Head of caudate nucleus (tissue), 42 donors: ENCODE measurements around the gene NEURL1.

Experiments
- DNase-seq, 42 donors: peaks; one replicate each; pipeline versions ENCODE4 v3.0.0 to v3.0.0-alpha.2; 2020 to 2021; ENCODE audit warnings: mixed read lengths in 7 of 42
- intact Hi-C: fragments of 100-400 bp; cut with DNase I; formaldehyde crosslinking; loops from one replicate; pipeline ENCODE4 v1.15.0; 2022

The NEURL1 gene

GRCh38 chr10:103534621-103535498 is 41.4 kb downstream of the NEURL1 start:
- intact Hi-C loops = no loop called here
- peak in 3 of 42 donors; percentile 2 to 16 (median 12) for DNase-seq

GRCh38 chr10:103535595-103535994 is 42.1 kb downstream of the NEURL1 start:
- intact Hi-C loops = no loop called here
- peak in 3 of 42 donors; percentile 3 to 22 (median 20) for DNase-seq

- intact Hi-C loops = no loop called here
Measured at GRCh38 chr10:103539751-103540150, 46.2 kb downstream of the NEURL1 start.

GRCh38 chr10:103540722-103541121 is 47.2 kb downstream of the NEURL1 start:
- intact Hi-C loops = no loop called here
- peak in 2 of 42 donors; percentile 3 to 19 for DNase-seq

More at GRCh38 chr10:103539751-103540150, 46.2 kb downstream of the NEURL1 start:
- no peak for DNase-seq

GRCh38 chr10:103541616-103542015 is 48.1 kb downstream of the NEURL1 start:
- DNase-seq = no peak
- intact Hi-C loops = no loop called here

- intact Hi-C loops = no loop called here
- peak in 39 of 42 donors; percentile 42 to 89 (median 68) for DNase-seq
Measured at GRCh38 chr10:103542764-103543616, 49.5 kb downstream of the NEURL1 start.

- DNase-seq = peak in 3 of 42 donors; percentile 3 to 35 (median 26)
- intact Hi-C loops = no loop called here
Measured at GRCh38 chr10:103543617-103544525, 50.4 kb downstream of the NEURL1 start.

- intact Hi-C loops = no loop called here
Measured at GRCh38 chr10:103544657-103545310, 51.3 kb downstream of the NEURL1 start.

GRCh38 chr10:103545366-103545765 is 51.9 kb downstream of the NEURL1 start:
- intact Hi-C loops = no loop called here

More at GRCh38 chr10:103544657-103545310, 51.3 kb downstream of the NEURL1 start:
- DNase-seq = peak in 4 of 42 donors; percentile 9 to 34 (median 15)

GRCh38 chr10:103545771-103546281 is 52.3 kb downstream of the NEURL1 start:
- intact Hi-C loops = no loop called here
- peak in 7 of 42 donors; percentile 3 to 36 (median 10) for DNase-seq

More at GRCh38 chr10:103545366-103545765, 51.9 kb downstream of the NEURL1 start:
- peak in 5 of 42 donors; percentile 4 to 27 (median 14) for DNase-seq

GRCh38 chr10:103546401-103546800 is 52.9 kb downstream of the NEURL1 start:
- intact Hi-C loops = no loop called here
- peak in 3 of 42 donors; percentile 15 to 29 (median 26) for DNase-seq

GRCh38 chr10:103547391-103547946 is 54.0 kb downstream of the NEURL1 start:
- intact Hi-C loops = no loop called here
- DNase-seq = peak in 7 of 42 donors; percentile 10 to 42 (median 30)

- intact Hi-C loops = no loop called here
Measured at GRCh38 chr10:103548006-103548405, 54.5 kb downstream of the NEURL1 start.

GRCh38 chr10:103548581-103549348 is 55.3 kb downstream of the NEURL1 start:
- intact Hi-C loops = no loop called here
- peak in 5 of 42 donors; percentile 6 to 16 (median 14) for DNase-seq

More at GRCh38 chr10:103548006-103548405, 54.5 kb downstream of the NEURL1 start:
- DNase-seq = peak in 3 of 42 donors; percentile 0 to 16 (median 3)

GRCh38 chr10:103549349-103549685 is 55.8 kb downstream of the NEURL1 start:
- intact Hi-C loops = no loop called here
- peak in 1 of 42 donors; percentile 14 for DNase-seq

GRCh38 chr10:103550229-103550628 is 56.7 kb downstream of the NEURL1 start:
- peak in 1 of 42 donors; percentile 9 for DNase-seq
- intact Hi-C loops = no loop called here
